Neural cell (in vitro differentiated cells): ENCODE results near the gene LTBP1. TPM values are rescaled to one million over a fixed set of nuclear protein-coding genes. Genes with fewer than 3 reads are reported as not detected.
"Not testable (repeated sequence)": the region's sequence is repeated elsewhere in the genome, so short reads cannot be mapped to it uniquely, and the experiment has no call there.

ENCODE experiments used
- H2AFZ ChIP-seq: fragments of 200-600, 300-800 bp; sonication (generic), shearing (Covaris generic); 2 replicates; pipeline ENCODE4 v1.6.0; 2014; ENCODE audit warnings: low read depth, mild to moderate bottlenecking, antibody characterized with exemption, low read length, moderate library complexity
- H3F3A ChIP-seq: fragments of 200-600 bp; shearing (Covaris generic); 2 replicates; pipeline ENCODE4 v1.6.1; 2016; ENCODE audit warnings: mild to moderate bottlenecking, moderate library complexity, mixed read lengths, antibody characterized with exemption, low read length; ENCODE audit not compliant: insufficient read depth, poor library complexity, severe bottlenecking
- H3K27ac ChIP-seq: fragments of 200-600, 300-800 bp; sonication (generic), shearing (Covaris generic); 2 replicates; pipeline ENCODE4 v1.5.1; 2014; ENCODE audit warnings: mild to moderate bottlenecking, low read length, moderate library complexity
- H3K27me3 ChIP-seq: fragments of 300-800, 200-600 bp; sonication (generic), shearing (Covaris generic); 2 replicates; pipeline ENCODE4 v1.6.0; 2014; ENCODE audit warnings: mild to moderate bottlenecking, low read depth, low read length, moderate library complexity; ENCODE audit not compliant: insufficient read depth
- H3K36me3 ChIP-seq: fragments of 300-800, 200-600 bp; sonication (generic), shearing (Covaris generic); 2 replicates; pipeline ENCODE4 v1.5.1; 2014; ENCODE audit warnings: mild to moderate bottlenecking, antibody characterized with exemption, low read length, moderate library complexity; ENCODE audit not compliant: insufficient read depth
- H3K4me2 ChIP-seq: fragments of 300-800, 200-600 bp; sonication (generic), shearing (Covaris generic); 2 replicates; pipeline ENCODE4 v1.6.0; 2014; ENCODE audit warnings: mild to moderate bottlenecking, low read length
- H3K4me3 ChIP-seq: fragments of 300-800, 200-600 bp; sonication (generic), shearing (Covaris generic); 2 replicates; pipeline ENCODE4 v1.5.1; 2014; ENCODE audit warnings: mild to moderate bottlenecking, low read length, moderate library complexity
- H3K79me2 ChIP-seq: fragments of 200-600 bp; shearing (Covaris generic); replicated peaks from 2 replicates; pipeline ENCODE4 v1.6.0; 2014; ENCODE audit warnings: mild to moderate bottlenecking, low read length, moderate library complexity; ENCODE audit not compliant: insufficient read depth
- H3K9ac ChIP-seq: fragments of 300-800, 200-600 bp; sonication (generic), shearing (Covaris generic); 2 replicates; pipeline ENCODE4 v1.6.1; 2016; ENCODE audit warnings: mild to moderate bottlenecking, low read length, mixed read lengths
- H3K9me2 ChIP-seq: fragments of 200-600 bp; shearing (Covaris generic); 2 replicates; pipeline ENCODE4 v1.6.1; 2016; ENCODE audit warnings: mild to moderate bottlenecking, low read length, mixed read lengths; ENCODE audit not compliant: insufficient read depth
- H3K9me3 ChIP-seq: fragments of 200-600, 300-800 bp; sonication (generic), shearing (Covaris generic); 2 replicates; pipeline ENCODE4 v1.6.1; 2016; ENCODE audit warnings: mild to moderate bottlenecking, mixed run types, low read length, moderate library complexity, mixed read lengths
- H4K20me1 ChIP-seq: fragments of 200-600 bp; shearing (Covaris generic); 2 replicates; pipeline ENCODE4 v1.6.1; 2016; ENCODE audit warnings: mild to moderate bottlenecking, mixed run types; ENCODE audit not compliant: insufficient read depth
- EP300 ChIP-seq: fragments of 450-650 bp; conservative IDR thresholded peaks from 2 replicates; pipeline ENCODE4 v1.6.1; 2014; ENCODE audit warnings: antibody characterized with exemption, mild to moderate bottlenecking, moderate library complexity; ENCODE audit not compliant: poor library complexity, severe bottlenecking
- EZH2 ChIP-seq: fragments of 200-600, 300-800 bp; shearing (Covaris generic), sonication (generic); IDR thresholded peaks from 2 replicates; pipeline ENCODE4 v1.6.1; 2014; ENCODE audit warnings: antibody characterized with exemption, low read length, borderline replicate concordance, mild to moderate bottlenecking; ENCODE audit not compliant: insufficient read depth, poor library complexity, severe bottlenecking
- MXI1 ChIP-seq: fragments of 450-650 bp; conservative IDR thresholded peaks from 2 replicates; pipeline ENCODE4 v1.6.1; 2014; ENCODE audit warnings: antibody characterized with exemption, mild to moderate bottlenecking; ENCODE audit not compliant: poor library complexity, severe bottlenecking
- POLR2AphosphoS5 ChIP-seq: IDR thresholded peaks from 2 replicates; pipeline ENCODE4 v1.6.1; 2012
- RAD21 ChIP-seq: fragments of 450-650 bp; conservative IDR thresholded peaks from 2 replicates; pipeline ENCODE4 v1.6.1; 2014; ENCODE audit warnings: antibody characterized with exemption, mild to moderate bottlenecking, moderate library complexity
- REST ChIP-seq: IDR thresholded peaks from 2 replicates; pipeline ENCODE4 v1.6.1; 2012; ENCODE audit warnings: borderline replicate concordance
- SMC3 ChIP-seq: fragments of 450-650 bp; conservative IDR thresholded peaks from 2 replicates; pipeline ENCODE4 v1.6.1; 2014; ENCODE audit warnings: antibody characterized with exemption, mild to moderate bottlenecking, moderate library complexity; ENCODE audit not compliant: poor library complexity
- TAF1 ChIP-seq: IDR thresholded peaks from 2 replicates; pipeline ENCODE4 v1.6.1; 2012; ENCODE audit warnings: low read depth
- polyA plus RNA-seq: library from polyadenylated mRNA; depleted of rRNA; stranded (reverse); fragments of >200 nt; gene quantifications from 2 replicates; pipeline ENCODE4 v1.2.3, GENCODE V29; 2014
- TF ChIP-seq, protein P1 (sequence below): fragments of 450-650 bp; IDR thresholded peaks from 2 replicates; pipeline ENCODE4 v1.5.1; 2014; ENCODE audit warnings: antibody characterized with exemption, mild to moderate bottlenecking, moderate library complexity; ENCODE audit not compliant: poor library complexity, severe bottlenecking

The LTBP1 gene
- polyA plus RNA-seq, 1 donor from 2014 or later, result 1.8 TPM

DNA sequence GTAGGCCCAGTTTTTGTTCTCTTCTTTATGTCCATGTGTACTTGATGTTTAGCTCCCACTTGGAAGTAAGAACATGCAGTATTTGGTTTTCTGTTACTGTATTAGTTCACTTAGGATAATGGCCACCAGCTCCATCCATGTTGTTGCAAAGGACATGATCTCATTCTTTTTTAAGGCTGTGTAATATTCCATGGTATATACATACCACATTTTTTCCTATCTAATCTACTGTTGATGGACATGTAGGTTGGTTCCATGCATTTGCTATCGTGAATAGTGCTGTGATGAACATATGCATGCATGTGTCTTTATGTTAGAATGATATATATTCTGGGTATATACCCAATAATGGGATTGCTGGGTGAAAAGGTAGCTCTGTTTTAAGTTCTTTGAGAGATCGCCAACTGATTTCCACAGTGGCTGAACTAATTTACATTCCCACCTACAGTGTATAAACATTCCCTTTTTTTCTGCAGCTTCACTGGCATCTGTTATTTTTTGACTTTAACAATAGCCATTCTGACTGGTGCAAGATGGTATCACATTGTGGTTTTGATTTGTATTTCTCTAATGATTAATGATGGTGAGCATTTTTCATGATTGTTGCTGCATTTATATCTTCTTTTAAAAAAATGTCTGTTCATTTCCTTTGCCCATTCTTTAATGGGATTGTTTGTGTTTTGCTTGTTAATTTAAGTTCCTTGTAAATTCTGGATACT, 22.9 kb downstream of the LTBP1 start:
- TF ChIP-seq RAD21 (no peak), EP300 (no peak), EZH2 (no peak), SMC3 (no peak), TAF1 (no peak), POLR2AphosphoS5 (no peak), REST (no peak), MXI1 (no peak)
- TF ChIP-seq, protein P1, sequence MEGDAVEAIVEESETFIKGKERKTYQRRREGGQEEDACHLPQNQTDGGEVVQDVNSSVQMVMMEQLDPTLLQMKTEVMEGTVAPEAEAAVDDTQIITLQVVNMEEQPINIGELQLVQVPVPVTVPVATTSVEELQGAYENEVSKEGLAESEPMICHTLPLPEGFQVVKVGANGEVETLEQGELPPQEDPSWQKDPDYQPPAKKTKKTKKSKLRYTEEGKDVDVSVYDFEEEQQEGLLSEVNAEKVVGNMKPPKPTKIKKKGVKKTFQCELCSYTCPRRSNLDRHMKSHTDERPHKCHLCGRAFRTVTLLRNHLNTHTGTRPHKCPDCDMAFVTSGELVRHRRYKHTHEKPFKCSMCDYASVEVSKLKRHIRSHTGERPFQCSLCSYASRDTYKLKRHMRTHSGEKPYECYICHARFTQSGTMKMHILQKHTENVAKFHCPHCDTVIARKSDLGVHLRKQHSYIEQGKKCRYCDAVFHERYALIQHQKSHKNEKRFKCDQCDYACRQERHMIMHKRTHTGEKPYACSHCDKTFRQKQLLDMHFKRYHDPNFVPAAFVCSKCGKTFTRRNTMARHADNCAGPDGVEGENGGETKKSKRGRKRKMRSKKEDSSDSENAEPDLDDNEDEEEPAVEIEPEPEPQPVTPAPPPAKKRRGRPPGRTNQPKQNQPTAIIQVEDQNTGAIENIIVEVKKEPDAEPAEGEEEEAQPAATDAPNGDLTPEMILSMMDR, result no peak
- Histone ChIP-seq H3K27ac (no peak overlapping the region), H4K20me1 (no peaks in the 10 kb centered on the region), H3K4me3 (no peak overlapping the region), H3K9me2 (no peaks in the 10 kb centered on the region), H3K36me3 (no peaks in the 10 kb centered on the region), H2AFZ (no peak overlapping the region), H3K9ac (no peak overlapping the region), H3K27me3 (no peaks in the 10 kb centered on the region), H3K4me2 (no peak overlapping the region), H3K79me2 (no peaks in the 10 kb centered on the region), H3K9me3 (no peaks in the 10 kb centered on the region), H3F3A (no peaks in the 10 kb centered on the region)

DNA sequence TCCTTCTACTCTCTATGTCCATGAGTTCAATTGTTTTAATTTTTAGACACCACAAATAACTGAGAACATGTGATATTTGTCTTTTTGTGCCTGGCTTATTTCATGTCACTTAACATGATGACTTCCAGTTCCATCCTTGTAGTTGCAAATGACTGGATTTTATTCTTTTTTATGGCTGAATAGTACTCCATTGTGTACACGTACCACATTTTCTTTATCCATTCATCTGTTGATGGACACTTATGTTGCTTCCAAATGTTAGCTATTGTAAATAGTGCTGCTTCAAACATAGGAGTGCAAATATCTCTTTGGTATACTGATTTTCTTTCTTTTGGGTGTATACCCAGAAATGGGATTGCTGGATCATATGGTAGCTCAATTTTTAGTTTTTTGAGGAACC, 27.0 kb downstream of the LTBP1 start:
- H3K4me3 ChIP-seq, H3K27me3 ChIP-seq, H2AFZ ChIP-seq, H3K27ac ChIP-seq, H3K9me2 ChIP-seq, H3F3A ChIP-seq, H3K79me2 ChIP-seq, H3K9ac ChIP-seq, H3K36me3 ChIP-seq, H4K20me1 ChIP-seq, H3K9me3 ChIP-seq, H3K4me2 ChIP-seq: not testable (repeated sequence)
